Hepatocyte (in vitro differentiated cells): Measurements from ENCODE around the gene SNX11. TPM values are rescaled to one million over a fixed set of nuclear protein-coding genes. Genes with fewer than 3 reads are reported as not detected.
A peak's percentile ranks its signal among the peaks of the same experiment; 100 is the strongest.

Experiments
- DNase-seq: peaks from one replicate; pipeline ENCODE4 v3.0.0-alpha.2; 2016; ENCODE audit warnings: low spot score
- H2AFZ ChIP-seq: fragments of 200-600 bp; sonication (generic); 2 replicates; pipeline ENCODE4 v1.6.0; 2016; ENCODE audit warnings: antibody characterized with exemption, mild to moderate bottlenecking
- H3K27ac ChIP-seq: fragments of 200-600 bp; sonication (generic); 2 replicates; pipeline ENCODE4 v1.5.1; 2016; ENCODE audit warnings: mild to moderate bottlenecking
- H3K27me3 ChIP-seq: fragments of 200-600 bp; sonication (generic); 2 replicates; pipeline ENCODE4 v1.6.1; 2016
- H3K36me3 ChIP-seq: fragments of 200-600 bp; sonication (generic); replicated peaks from 2 replicates; pipeline ENCODE4 v1.5.1; 2016; ENCODE audit warnings: low read depth; ENCODE audit not compliant: insufficient read depth
- H3K4me1 ChIP-seq: fragments of 200-600 bp; sonication (generic); 2 replicates; pipeline ENCODE4 v1.5.1; 2016; ENCODE audit warnings: mild to moderate bottlenecking, moderate library complexity; ENCODE audit not compliant: insufficient read depth
- H3K4me2 ChIP-seq: fragments of 200-600 bp; sonication (generic); 2 replicates; pipeline ENCODE4 v1.6.0; 2016
- H3K4me3 ChIP-seq: fragments of 200-600 bp; sonication (generic); 2 replicates; pipeline ENCODE4 v1.5.1; 2016; ENCODE audit warnings: mild to moderate bottlenecking
- H3K79me2 ChIP-seq: fragments of 200-600 bp; sonication (generic); 2 replicates; pipeline ENCODE4 v1.6.0; 2017; ENCODE audit warnings: mild to moderate bottlenecking
- H3K9me2 ChIP-seq: fragments of 200-600 bp; sonication (generic); replicated peaks from 2 replicates; pipeline ENCODE4 v1.6.0; 2017; ENCODE audit warnings: mild to moderate bottlenecking; ENCODE audit not compliant: insufficient read depth
- H3K9me3 ChIP-seq: fragments of 200-600 bp; sonication (generic); 2 replicates; pipeline ENCODE4 v1.5.1; 2016; ENCODE audit warnings: low read depth, mild to moderate bottlenecking
- H4K20me1 ChIP-seq: fragments of 200-600 bp; sonication (generic); 2 replicates; pipeline ENCODE4 v1.6.0; 2016; ENCODE audit warnings: mild to moderate bottlenecking; ENCODE audit not compliant: insufficient read depth, poor library complexity, severe bottlenecking
- CTCF ChIP-seq: fragments of 200-600 bp; sonication (generic); IDR thresholded peaks from 2 replicates; pipeline ENCODE4 v1.5.1; 2016; ENCODE audit warnings: antibody characterized with exemption, mild to moderate bottlenecking; ENCODE audit not compliant: poor library complexity
- EZH2 ChIP-seq: fragments of 200-600 bp; sonication (generic); IDR thresholded peaks from 2 replicates; pipeline ENCODE4 v1.6.1; 2016; ENCODE audit warnings: antibody characterized with exemption, mild to moderate bottlenecking, borderline replicate concordance
- EZH2phosphoT487 ChIP-seq: fragments of 200-600 bp; sonication (generic); IDR thresholded peaks from one replicate; pipeline ENCODE4 v1.6.1; 2018; ENCODE audit warnings: antibody characterized with exemption, mild to moderate bottlenecking, low read depth, moderate library complexity; ENCODE audit not compliant: unreplicated experiment, severe bottlenecking
- WGBS: methylation state at CpG from one replicate; pipeline ENCODE4 v1.1.6; 2016; ENCODE audit warnings: low lambda C conversion rate; ENCODE audit errors: missing lambda C conversion rate; 5-methylcytosine and 5-hydroxymethylcytosine counted together
- polyA plus RNA-seq: library from polyadenylated mRNA; unstranded; fragments of >200 nt; fragmentation: Nextera tagmentation; extraction: Ambion mirVana; gene quantifications from 2 replicates; pipeline ENCODE4 v1.2.1, GENCODE V29; 2016
- total RNA-seq: library from RNA; depleted of rRNA; stranded (reverse); fragments of >200 nt; gene quantifications from 2 replicates; pipeline ENCODE4 v1.2.3, GENCODE V29; 2014

SNX11 gene
- total and polyA plus RNA-seq, 2 experiments from 2014 or later: 11.3 to 13.2 TPM

DNA sequence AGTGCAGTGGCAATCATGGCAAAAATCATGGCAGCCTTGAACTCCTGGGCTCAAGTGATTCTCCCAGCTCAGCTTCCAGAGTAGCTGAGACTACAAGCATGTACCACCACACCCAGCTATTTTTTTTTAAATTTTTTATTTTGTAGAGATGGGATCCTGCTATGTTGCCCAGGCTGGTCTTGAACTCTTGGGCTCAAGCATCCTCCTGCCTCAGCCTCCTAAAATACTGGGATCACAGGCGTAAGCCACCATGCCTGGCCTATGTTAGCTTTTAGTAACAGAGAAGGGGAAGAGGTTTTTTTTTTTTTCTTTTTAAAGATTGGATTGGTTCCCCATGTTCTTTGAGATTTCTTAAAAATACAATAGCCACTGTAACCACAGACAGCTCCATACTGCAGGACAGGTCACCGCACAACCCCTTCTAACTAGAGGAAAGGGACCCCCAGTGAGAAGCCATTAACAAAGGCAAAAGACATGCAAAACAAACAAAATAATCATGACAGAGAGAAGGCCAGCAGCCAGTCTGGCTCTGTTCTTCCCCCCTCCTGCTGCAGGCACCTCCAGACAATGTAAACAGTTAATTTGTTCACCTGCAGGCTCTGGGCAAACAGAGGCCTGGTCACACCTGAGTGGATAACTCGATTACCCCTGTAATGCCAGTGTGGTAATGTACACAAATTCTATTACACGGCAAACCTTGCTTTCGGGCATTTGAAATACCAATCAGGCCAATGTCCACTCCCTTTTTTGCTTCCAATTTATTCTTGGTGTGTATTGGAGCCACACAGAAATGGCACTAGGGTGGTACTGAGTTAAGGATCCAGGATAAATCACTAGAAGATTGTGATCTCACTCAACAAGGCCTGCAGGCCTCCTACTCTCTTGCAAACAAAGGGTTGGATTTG is 52.9 kb downstream of the SNX11 start:
- Histone ChIP-seq H3K9me2 (no peaks in the 10 kb centered on the region), H3K4me2 (peak overlapping the region; percentile 55), H3K4me3 (no peak overlapping the region), H3K36me3 (no peaks in the 10 kb centered on the region), H3K27me3 (no peaks in the 10 kb centered on the region), H4K20me1 (no peaks in the 10 kb centered on the region), H3K4me1 (peaks cover 14% of the 10 kb centered on the region), H3K27ac (peak overlapping the region; percentile 74), H2AFZ (no peak overlapping the region), H3K79me2 (no peaks in the 10 kb centered on the region), H3K9me3 (no peaks in the 10 kb centered on the region)
- 49% methylated on average over 5 of the region's 5 CpGs for WGBS
- peak; percentile 33 for DNase-seq
- TF ChIP-seq EZH2: no peak
- no peak for TF ChIP-seq CTCF
- no peak for TF ChIP-seq EZH2phosphoT487

GRCh38 chr17:48161127-48161905 is 53.8 kb downstream of the SNX11 start:
- no peaks in the 10 kb centered on the region for H4K20me1 ChIP-seq
- H3K4me3 ChIP-seq: no peak overlapping the region
- H3K4me2 ChIP-seq: peak overlapping the region; percentile 55
- H3K4me1 ChIP-seq: peaks cover 14% of the 10 kb centered on the region
- no peak for DNase-seq
- WGBS: 62% methylated on average over 4 of the region's 4 CpGs
- no peaks in the 10 kb centered on the region for H3K9me2 ChIP-seq
- TF ChIP-seq EZH2: no peak
- TF ChIP-seq CTCF: no peak
- TF ChIP-seq EZH2phosphoT487: no peak
- no peaks in the 10 kb centered on the region for H3K79me2 ChIP-seq
- H3K27me3 ChIP-seq: no peaks in the 10 kb centered on the region
- H3K9me3 ChIP-seq: no peaks in the 10 kb centered on the region
- peak overlapping the region; percentile 74 for H3K27ac ChIP-seq
- H3K36me3 ChIP-seq: no peaks in the 10 kb centered on the region
- no peak overlapping the region for H2AFZ ChIP-seq

GRCh38 chr17:48162306-48162934 is 54.9 kb downstream of the SNX11 start:
- H3K27ac ChIP-seq: peak overlapping the region; percentile 88
- no peak overlapping the region for H3K4me3 ChIP-seq

More at GRCh38 chr17:48162306-48162934, 54.9 kb downstream of the SNX11 start:
- Histone ChIP-seq H4K20me1 (no peaks in the 10 kb centered on the region), H3K4me2 (peak overlapping the region; percentile 68), H3K9me2 (no peaks in the 10 kb centered on the region), H3K4me1 (peaks cover 14% of the 10 kb centered on the region), H3K27me3 (no peaks in the 10 kb centered on the region), H3K9me3 (no peaks in the 10 kb centered on the region), H2AFZ (peak overlapping the region; percentile 2), H3K79me2 (no peaks in the 10 kb centered on the region), H3K36me3 (no peaks in the 10 kb centered on the region)
- WGBS: 61% methylated on average over 5 of the region's 5 CpGs
- TF ChIP-seq EZH2 (no peak), EZH2phosphoT487 (no peak), CTCF (no peak)
- DNase-seq: no peak
